Prostate gland (tissue), 2 donors: Measurements from ENCODE around the gene MBOAT1.
"Not testable (repeated sequence)": the region's sequence is repeated elsewhere in the genome, so short reads cannot be mapped to it uniquely, and the experiment has no call there.

Source experiments
- POLR2A ChIP-seq: fragments of 450-650 bp; IDR thresholded peaks from one replicate; pipeline ENCODE4 v1.6.1; 2016; ENCODE audit warnings: antibody characterized with exemption, mild to moderate bottlenecking
- POLR2AphosphoS5 ChIP-seq: sonication (generic); formaldehyde crosslinking; IDR thresholded peaks from one replicate; pipeline ENCODE4 v1.6.1; 2017; ENCODE audit warnings: antibody characterized with exemption
- TF ChIP-seq, protein P1 (sequence below), 4 experiments: fragments of 200-600 bp in 2 of 4; fragments of 450-650 bp in 2 of 4; sonication (generic) in 2 of 4; IDR thresholded peaks; 1 replicate in 3 of 4; 2 replicates in 1 of 4; pipeline ENCODE4 v1.5.1; 2016 to 2019; ENCODE audit warnings: antibody characterized with exemption in 4 of 4, mild to moderate bottlenecking in 2 of 4, moderate library complexity in 2 of 4

DNA sequence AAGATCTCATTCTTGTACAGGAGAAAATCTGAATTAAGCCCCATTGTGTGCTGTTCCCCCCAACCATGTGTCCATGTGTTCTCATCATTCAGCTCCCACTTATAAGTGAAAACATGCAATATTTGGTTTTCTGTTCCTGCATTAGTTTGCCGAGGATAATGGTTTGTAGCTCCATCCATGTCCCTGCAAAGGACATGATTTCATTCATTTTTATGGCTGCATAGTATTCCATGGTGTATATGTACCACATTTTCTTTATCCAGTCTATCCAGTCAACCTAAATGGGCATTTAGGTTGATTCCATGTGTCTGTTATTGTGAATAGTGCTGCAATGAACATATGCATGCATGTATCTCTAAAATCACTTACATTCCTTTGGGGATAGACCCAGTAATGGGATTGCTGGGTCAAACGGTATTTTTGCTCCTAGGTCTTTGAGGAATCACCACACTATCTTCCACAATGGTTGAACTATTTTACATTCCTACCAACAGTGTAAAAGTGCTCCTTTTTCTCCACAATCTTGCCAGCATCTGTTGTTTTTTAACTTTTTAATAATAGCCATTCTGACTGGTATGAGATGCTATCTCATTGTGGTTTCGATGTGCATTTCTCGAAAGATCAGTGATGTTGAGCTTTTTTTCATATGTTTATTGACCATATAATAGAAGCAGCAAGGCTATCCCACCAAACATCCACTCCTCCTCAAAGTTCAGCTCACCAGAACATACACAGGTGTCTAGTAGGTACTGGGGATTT, 32.8 kb downstream of the MBOAT1 start:
- not testable (repeated sequence) for TF ChIP-seq POLR2A, POLR2AphosphoS5
- TF ChIP-seq, protein P1, sequence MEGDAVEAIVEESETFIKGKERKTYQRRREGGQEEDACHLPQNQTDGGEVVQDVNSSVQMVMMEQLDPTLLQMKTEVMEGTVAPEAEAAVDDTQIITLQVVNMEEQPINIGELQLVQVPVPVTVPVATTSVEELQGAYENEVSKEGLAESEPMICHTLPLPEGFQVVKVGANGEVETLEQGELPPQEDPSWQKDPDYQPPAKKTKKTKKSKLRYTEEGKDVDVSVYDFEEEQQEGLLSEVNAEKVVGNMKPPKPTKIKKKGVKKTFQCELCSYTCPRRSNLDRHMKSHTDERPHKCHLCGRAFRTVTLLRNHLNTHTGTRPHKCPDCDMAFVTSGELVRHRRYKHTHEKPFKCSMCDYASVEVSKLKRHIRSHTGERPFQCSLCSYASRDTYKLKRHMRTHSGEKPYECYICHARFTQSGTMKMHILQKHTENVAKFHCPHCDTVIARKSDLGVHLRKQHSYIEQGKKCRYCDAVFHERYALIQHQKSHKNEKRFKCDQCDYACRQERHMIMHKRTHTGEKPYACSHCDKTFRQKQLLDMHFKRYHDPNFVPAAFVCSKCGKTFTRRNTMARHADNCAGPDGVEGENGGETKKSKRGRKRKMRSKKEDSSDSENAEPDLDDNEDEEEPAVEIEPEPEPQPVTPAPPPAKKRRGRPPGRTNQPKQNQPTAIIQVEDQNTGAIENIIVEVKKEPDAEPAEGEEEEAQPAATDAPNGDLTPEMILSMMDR (IDR thresholded peaks at IDR 0.05): not testable (repeated sequence)
